Fibroblast of peridontal ligament (primary cell): Measurements from ENCODE around the gene FLNA.
"Not testable (repeated sequence)": the region's sequence is repeated elsewhere in the genome, so short reads cannot be mapped to it uniquely, and the experiment has no call there.

Experiments
- DNase-seq: peaks from one replicate; pipeline ENCODE4 v3.0.0-alpha.2; 2010; ENCODE audit errors: extremely low read depth

The FLNA gene

GRCh38 chrX:154358829-154359228 lies 15.6 kb downstream of the FLNA start:
- no peak for DNase-seq

GRCh38 chrX:154358011-154358410 lies 16.4 kb downstream of the FLNA start:
- no peak for DNase-seq

GRCh38 chrX:154357205-154357604 lies 17.2 kb downstream of the FLNA start:
- no peak for DNase-seq

- DNase-seq: no peak
Observed at GRCh38 chrX:154356596-154356995, 17.8 kb downstream of the FLNA start.

GRCh38 chrX:154355776-154356140 lies 18.7 kb downstream of the FLNA start:
- no peak for DNase-seq

GRCh38 chrX:154355094-154355775 lies 19.2 kb downstream of the FLNA start:
- no peak for DNase-seq

- no peak for DNase-seq
Observed at GRCh38 chrX:154354516-154354915, 19.9 kb downstream of the FLNA start.

GRCh38 chrX:154354013-154354412 lies 20.4 kb downstream of the FLNA start:
- no peak for DNase-seq

- DNase-seq: no peak
Observed at GRCh38 chrX:154353172-154353843, 21.1 kb downstream of the FLNA start.

GRCh38 chrX:154352466-154352865 lies 22.0 kb downstream of the FLNA start:
- DNase-seq: no peak

- DNase-seq: no peak
Observed at GRCh38 chrX:154352012-154352401, 22.4 kb downstream of the FLNA start.

GRCh38 chrX:154351183-154352011 lies 23.0 kb downstream of the FLNA start:
- DNase-seq: no peak

GRCh38 chrX:154350429-154351182 lies 23.8 kb downstream of the FLNA start:
- no peak for DNase-seq

GRCh38 chrX:154349979-154350378 lies 24.5 kb downstream of the FLNA start:
- no peak for DNase-seq

- DNase-seq: no peak
Observed at GRCh38 chrX:154349359-154349935, 25.0 kb downstream of the FLNA start.

GRCh38 chrX:154348646-154349358 lies 25.6 kb downstream of the FLNA start:
- DNase-seq: no peak

GRCh38 chrX:154348114-154348531 lies 26.3 kb downstream of the FLNA start:
- DNase-seq: no peak

GRCh38 chrX:154343620-154344019 lies 30.8 kb downstream of the FLNA start:
- DNase-seq: not testable (repeated sequence)

GRCh38 chrX:154343063-154343462 lies 31.4 kb downstream of the FLNA start:
- not testable (repeated sequence) for DNase-seq

GRCh38 chrX:154341399-154342298 lies 32.8 kb downstream of the FLNA start:
- DNase-seq: not testable (repeated sequence)
